ENCODE data around the gene SLC1A7.

SLC1A7 gene

DNA sequence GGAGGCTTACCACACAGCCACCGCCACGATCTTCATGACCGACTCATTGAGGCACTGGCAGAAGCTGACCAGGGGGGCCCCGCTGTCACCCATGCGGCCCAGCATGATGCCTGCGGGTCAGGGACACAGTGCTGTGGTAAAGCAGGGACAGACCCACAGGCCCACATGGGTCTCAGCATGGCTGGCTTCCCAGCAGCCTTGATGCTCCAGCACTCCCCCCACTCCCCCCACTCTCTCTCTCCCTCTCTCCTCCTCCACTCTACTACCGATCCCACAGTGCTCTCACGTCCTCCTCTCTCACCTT lies 49.0 kb downstream of the SLC1A7 start:
- no peaks in the 10 kb centered on the region for H3K27me3 ChIP-seq (ENCODE audit: low read length)
- no peak overlapping the region for H2AFZ ChIP-seq (ENCODE audit: low read depth, low read length, severe bottlenecking)
- no peaks in the 10 kb centered on the region for H3K79me2 ChIP-seq (ENCODE audit: insufficient read depth, low read length)
- H3K27ac ChIP-seq (ENCODE audit: low read depth, low read length) = no peak overlapping the region
- no peaks in the 10 kb centered on the region for H3K36me3 ChIP-seq (ENCODE audit: low read length)
- no peaks in the 10 kb centered on the region for H3K9me2 ChIP-seq (replicated peaks; ENCODE audit: insufficient read depth, low read length)
- no peak overlapping the region for H3K4me3 ChIP-seq (ENCODE audit: insufficient read depth, low read length, poor library complexity, severe bottlenecking)
- H4K20me1 ChIP-seq (ENCODE audit: low read depth, low read length) = no peaks in the 10 kb centered on the region
- H3F3A ChIP-seq (ENCODE audit: insufficient read depth) = no peaks in the 10 kb centered on the region
- H3K4me2 ChIP-seq (ENCODE audit: low read depth, low read length, poor library complexity, severe bottlenecking) = no peak overlapping the region
- TF ChIP-seq, protein P1, sequence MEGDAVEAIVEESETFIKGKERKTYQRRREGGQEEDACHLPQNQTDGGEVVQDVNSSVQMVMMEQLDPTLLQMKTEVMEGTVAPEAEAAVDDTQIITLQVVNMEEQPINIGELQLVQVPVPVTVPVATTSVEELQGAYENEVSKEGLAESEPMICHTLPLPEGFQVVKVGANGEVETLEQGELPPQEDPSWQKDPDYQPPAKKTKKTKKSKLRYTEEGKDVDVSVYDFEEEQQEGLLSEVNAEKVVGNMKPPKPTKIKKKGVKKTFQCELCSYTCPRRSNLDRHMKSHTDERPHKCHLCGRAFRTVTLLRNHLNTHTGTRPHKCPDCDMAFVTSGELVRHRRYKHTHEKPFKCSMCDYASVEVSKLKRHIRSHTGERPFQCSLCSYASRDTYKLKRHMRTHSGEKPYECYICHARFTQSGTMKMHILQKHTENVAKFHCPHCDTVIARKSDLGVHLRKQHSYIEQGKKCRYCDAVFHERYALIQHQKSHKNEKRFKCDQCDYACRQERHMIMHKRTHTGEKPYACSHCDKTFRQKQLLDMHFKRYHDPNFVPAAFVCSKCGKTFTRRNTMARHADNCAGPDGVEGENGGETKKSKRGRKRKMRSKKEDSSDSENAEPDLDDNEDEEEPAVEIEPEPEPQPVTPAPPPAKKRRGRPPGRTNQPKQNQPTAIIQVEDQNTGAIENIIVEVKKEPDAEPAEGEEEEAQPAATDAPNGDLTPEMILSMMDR (IDR thresholded peaks at IDR 0.05; ENCODE audit: insufficient read depth, low read length, poor library complexity, severe bottlenecking) = no peak
- no peak for TF ChIP-seq EZH2phosphoT487 (conservative IDR thresholded peaks at IDR 0.05; ENCODE audit: low read length)
- H3K9me3 ChIP-seq (ENCODE audit: insufficient read depth, low read length) = peaks cover 28% of the 10 kb centered on the region; the same call in 1 of the 2 replicates
- no peak overlapping the region for H3K9ac ChIP-seq (ENCODE audit: low read length)

DNA sequence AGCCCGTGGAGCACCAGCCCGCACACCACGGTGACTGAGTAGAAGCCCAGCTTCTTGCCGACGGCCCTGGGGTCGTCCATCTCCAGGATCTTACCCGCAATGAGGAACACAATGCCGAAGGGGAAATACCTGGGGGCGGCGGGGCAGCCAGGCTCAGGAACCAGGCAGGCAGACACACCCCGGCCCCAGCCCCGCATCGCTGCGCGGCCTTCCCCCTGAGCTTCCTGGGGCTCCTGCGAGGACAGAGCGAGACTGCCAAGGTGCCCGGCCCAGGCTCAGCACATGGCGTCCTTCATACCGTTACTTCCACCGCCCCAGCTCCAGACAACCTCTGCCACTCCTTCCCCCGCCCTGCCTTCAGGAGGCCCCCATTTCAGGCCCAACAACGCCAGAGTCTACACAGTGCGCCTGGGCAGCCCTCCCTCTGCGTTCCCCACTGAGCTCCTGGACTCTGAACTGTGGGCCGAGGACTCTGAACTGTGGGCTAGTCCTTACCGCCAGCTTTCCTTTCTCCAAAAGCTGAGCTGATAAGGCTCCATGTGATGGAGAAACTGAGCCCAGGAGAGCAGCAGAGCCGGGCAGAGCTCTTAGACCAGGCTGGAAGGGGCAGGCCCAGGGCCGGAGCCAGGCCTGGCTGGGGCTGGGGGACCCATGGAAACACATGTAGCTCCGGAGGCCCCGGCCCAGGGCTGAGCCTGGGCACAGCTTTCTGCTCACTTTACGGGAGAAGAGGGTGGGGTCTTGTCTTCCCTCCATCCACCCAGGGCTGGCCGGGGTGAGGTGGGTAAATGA lies 49.6 kb downstream of the SLC1A7 start:
- Histone ChIP-seq H3K4me2 (ENCODE audit: low read depth, low read length, poor library complexity, severe bottlenecking) (no peak overlapping the region), H3K79me2 (ENCODE audit: insufficient read depth, low read length) (no peaks in the 10 kb centered on the region), H3K27ac (ENCODE audit: low read depth, low read length) (no peak overlapping the region), H3K36me3 (ENCODE audit: low read length) (no peaks in the 10 kb centered on the region), H3K9ac (ENCODE audit: low read length) (no peak overlapping the region), H3K27me3 (ENCODE audit: low read length) (no peaks in the 10 kb centered on the region), H4K20me1 (ENCODE audit: low read depth, low read length) (no peaks in the 10 kb centered on the region), H2AFZ (ENCODE audit: low read depth, low read length, severe bottlenecking) (no peak overlapping the region), H3K9me2 (replicated peaks; ENCODE audit: insufficient read depth, low read length) (no peaks in the 10 kb centered on the region), H3K4me3 (ENCODE audit: insufficient read depth, low read length, poor library complexity, severe bottlenecking) (no peak overlapping the region), H3F3A (ENCODE audit: insufficient read depth) (no peaks in the 10 kb centered on the region), H3K9me3 (ENCODE audit: insufficient read depth, low read length) (peaks cover 23% of the 10 kb centered on the region; the same call in 1 of the 2 replicates)
- no peak for TF ChIP-seq EZH2phosphoT487 (conservative IDR thresholded peaks at IDR 0.05; ENCODE audit: low read length)
- TF ChIP-seq, protein P1 (IDR thresholded peaks at IDR 0.05; ENCODE audit: insufficient read depth, low read length, poor library complexity, severe bottlenecking) = no peak

DNA sequence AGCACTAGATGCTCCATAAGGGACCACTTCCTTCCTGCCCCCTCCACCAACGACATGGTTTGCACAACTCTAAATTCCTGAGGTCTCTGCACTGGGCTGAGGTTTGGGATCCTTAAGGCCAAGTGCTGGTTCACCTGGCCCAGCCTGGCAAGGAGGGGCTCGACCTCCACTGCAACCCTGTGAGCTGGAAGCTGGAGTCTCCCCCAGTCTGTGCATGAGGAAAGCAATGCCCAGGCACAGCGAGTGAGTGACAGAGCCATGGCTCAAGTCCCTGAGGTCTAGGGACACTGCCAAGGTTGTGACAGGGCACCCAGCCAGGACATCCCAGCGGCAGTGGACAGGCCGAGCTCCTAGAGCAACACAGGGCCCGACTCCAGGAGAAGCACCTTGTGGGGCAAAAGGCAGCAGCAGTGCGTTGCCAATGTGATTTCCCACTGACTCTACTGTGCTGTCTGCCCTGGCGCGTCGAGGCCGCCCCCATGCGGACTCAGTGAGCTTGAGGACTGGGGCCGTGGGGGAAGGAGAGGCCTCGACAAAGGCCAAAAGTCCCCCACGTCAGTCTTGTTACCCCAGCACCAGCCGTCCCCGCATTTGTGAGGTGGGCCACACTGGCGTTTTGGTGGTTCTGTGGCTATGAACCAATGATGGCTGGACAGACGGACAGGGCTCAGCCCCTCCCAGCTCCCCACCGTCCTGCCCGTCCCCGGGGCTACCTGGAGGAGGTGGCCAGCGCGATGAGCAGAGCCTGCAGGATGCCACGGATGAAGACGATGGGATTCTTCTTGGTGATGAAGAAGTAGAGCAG lies 50.4 kb downstream of the SLC1A7 start:
- no peak overlapping the region for H3K9ac ChIP-seq (ENCODE audit: low read length)
- no peaks in the 10 kb centered on the region for H4K20me1 ChIP-seq (ENCODE audit: low read depth, low read length)

More for the DNA sequence above, 50.4 kb downstream of the SLC1A7 start:
- no peaks in the 10 kb centered on the region for H3F3A ChIP-seq (ENCODE audit: insufficient read depth)
- H3K9me2 ChIP-seq (replicated peaks; ENCODE audit: insufficient read depth, low read length) = no peaks in the 10 kb centered on the region
- no peaks in the 10 kb centered on the region for H3K36me3 ChIP-seq (ENCODE audit: low read length)
- no peak overlapping the region for H2AFZ ChIP-seq (ENCODE audit: low read depth, low read length, severe bottlenecking)
- no peak overlapping the region for H3K4me3 ChIP-seq (ENCODE audit: insufficient read depth, low read length, poor library complexity, severe bottlenecking)
- no peak overlapping the region for H3K27ac ChIP-seq (ENCODE audit: low read depth, low read length)
- TF ChIP-seq, protein P1 (IDR thresholded peaks at IDR 0.05; ENCODE audit: insufficient read depth, low read length, poor library complexity, severe bottlenecking) = no peak
- TF ChIP-seq EZH2phosphoT487 (conservative IDR thresholded peaks at IDR 0.05; ENCODE audit: low read length) = no peak
- H3K4me2 ChIP-seq (ENCODE audit: low read depth, low read length, poor library complexity, severe bottlenecking) = no peak overlapping the region
- no peaks in the 10 kb centered on the region for H3K79me2 ChIP-seq (ENCODE audit: insufficient read depth, low read length)
- peaks cover 15% of the 10 kb centered on the region; the same call in 1 of the 2 replicates for H3K9me3 ChIP-seq (ENCODE audit: insufficient read depth, low read length)
- no peaks in the 10 kb centered on the region for H3K27me3 ChIP-seq (ENCODE audit: low read length)
